HG03378 (cell line): ENCODE data around the gene ISOC2.

Source experiments
- ATAC-seq: cut with Tn5 transposase; IDR thresholded peaks from one replicate; pipeline ENCODE4 v1.9.1; 2021; ENCODE audit warnings: mild to moderate bottlenecking, moderate library complexity; ENCODE audit not compliant: unreplicated experiment

ISOC2 gene

GRCh38 chr19:55490478-55491432 is 29.3 kb upstream of the ISOC2 start:
- ATAC-seq, result no peak

GRCh38 chr19:55489711-55490477 is 28.5 kb upstream of the ISOC2 start:
- no peak for ATAC-seq

GRCh38 chr19:55488986-55489710 is 27.7 kb upstream of the ISOC2 start:
- ATAC-seq, result no peak

DNA sequence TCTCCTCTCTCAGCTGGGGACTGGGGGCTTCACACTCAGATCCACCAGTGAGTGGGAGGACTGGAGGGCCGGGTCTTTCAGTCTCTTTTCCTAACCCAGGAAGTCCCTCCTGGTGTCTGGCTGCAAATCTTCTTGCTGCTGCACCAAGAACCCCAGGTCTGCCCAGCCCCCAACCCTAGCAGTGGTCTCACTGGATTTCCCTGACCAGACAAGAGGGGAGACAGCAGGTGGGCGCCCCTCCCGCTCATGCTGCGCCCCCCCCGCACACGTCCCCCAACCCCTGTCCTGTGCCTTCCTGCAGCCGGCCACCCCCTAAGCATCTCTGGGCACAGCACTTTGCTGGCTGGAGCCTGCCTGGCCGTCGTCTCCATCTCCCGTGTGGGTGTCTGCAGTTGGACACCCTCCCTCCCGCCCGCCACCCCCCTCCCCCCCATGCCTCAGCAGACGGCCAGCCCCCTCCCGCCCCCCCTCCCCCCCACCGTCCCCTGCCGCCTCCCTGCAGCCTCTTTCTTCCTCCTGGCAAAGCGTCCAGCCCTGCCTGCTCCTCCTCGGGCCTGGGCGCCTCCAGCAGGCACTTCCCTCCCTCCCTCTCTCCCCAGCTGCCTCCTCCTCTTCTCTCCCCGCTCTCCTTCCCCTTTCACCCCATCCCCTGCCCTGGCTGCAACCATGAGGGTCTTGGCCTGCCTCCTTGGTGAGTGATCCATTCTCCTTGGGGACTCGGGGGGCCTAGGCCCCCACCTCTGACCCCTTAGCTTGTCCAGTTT is 26.7 kb upstream of the ISOC2 start, which contains the start of gene SSC5D:
SSC5D (plus strand) TSS at position 513 of the 764 bp plus-strand sequence; CDS start at position 667, 154 bp downstream.
- ATAC-seq, result no peak

GRCh38 chr19:55486971-55487923 is 25.8 kb upstream of the ISOC2 start:
- no peak for ATAC-seq

DNA sequence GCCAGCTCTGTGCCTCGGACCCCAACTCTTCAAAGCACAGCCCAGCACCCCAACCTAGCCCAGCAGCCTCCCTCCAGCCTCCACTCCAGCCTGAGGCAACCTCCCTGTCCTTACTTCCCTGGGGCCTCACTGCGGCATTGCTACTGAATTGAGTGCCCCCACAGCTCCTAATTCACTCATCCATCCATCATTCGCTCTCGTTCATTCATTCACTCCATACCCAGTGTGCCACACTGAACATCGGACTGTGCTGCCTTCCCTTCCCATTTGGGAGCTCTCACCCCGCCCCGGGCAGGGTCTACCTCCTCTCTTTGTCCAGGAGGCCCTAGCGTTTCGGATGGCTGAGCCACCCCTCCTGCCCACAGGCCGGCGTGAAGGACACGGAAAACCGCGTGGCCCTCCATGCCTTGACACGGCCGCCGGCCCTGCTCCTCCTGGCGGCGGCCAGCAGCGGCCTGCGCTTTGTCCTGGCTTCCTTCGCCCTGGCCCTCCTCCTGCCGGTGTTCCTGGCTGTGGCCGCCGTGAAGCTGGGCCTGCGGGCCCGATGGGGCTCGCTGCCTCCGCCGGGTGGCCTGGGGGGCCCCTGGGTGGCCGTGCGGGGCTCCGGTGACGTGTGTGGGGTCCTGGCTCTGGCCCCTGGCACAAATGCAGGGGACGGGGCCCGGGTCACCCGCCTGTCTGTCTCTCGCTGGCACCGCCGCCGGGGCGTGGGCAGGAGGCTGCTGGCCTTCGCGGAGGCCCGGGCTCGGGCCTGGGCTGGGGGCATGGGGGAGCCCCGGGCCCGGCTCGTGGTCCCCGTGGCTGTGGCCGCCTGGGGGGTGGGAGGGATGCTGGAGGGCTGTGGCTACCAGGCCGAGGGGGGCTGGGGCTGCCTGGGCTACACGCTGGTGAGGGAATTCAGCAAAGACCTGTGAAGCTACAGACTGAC is 24.9 kb upstream of the ISOC2 start:
- no peak for ATAC-seq

DNA sequence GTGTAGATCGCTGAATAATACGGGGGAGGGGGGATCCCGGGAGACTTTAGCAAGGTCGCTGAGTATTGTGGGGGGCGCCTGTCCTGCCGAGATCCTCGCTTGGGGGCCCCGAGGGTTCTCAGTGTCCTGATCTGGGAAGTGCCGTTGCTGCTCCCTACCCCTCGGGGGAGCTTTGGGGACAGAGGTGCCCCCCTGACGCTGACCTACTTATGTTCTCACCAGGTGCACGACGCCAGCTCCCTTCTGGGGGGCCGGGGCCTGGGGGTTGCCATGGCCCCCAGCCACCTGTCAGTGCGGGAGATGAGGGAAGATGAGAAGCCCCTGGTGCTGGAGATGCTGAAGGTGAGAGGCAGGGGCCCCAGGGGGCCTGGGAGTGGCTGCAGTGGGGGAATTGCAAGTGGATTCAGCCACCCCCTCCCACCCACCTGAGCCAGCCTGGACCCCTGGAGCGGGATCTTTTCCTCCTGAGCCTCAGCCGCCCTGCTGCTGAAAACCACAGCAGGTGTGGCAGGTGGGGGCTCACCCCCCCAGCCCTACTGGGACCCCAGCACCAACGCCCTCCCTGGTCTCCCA is 24.1 kb upstream of the ISOC2 start:
- ATAC-seq, result no peak

GRCh38 chr19:55484593-55485438 is 23.4 kb upstream of the ISOC2 start, which contains the start of gene NAT14:
NAT14 (plus strand) TSS chr19:55485188; CDS start chr19:55485709, 521 bp downstream.
- ATAC-seq, result no peak

DNA sequence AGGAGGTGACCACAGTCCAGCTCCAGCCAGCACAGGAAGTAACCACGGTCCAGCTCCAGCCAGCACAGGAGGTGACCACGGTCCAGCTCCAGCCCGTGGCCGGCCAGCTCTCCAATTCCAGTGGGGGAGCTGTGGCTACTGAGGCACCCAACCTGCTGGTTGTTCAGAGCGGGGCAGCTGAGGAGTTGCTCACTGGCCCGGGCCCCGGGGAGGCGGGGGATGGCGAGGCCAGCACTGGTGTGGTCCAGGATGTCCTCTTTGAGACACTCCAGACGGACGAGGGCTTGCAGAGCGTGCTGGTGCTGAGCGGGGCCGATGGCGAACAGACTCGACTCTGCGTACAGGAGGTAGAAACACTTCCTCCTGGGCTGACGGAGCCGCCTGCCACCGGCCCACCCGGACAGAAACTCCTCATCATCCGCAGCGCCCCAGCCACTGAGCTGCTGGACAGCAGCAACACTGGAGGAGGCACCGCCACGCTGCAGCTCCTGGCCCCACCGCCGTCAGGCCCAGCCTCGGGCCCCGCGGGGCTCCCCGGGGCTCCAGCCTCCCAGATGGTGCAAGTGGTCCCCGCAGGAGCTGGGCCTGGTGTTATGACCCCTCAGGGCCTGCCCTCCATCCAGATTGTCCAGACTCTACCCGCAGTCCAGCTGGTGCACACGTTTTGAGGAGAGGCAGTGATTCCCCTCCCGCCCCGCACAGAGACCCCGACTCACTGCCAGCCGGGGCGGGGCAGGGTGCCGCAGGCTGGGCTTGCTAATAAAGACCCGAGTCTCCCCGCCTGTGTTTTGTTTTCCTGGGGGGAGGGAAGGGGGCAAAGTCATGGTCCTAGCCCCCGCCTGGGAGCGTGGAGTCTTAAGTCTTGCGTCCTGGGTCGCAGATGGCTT is 22.5 kb upstream of the ISOC2 start:
- no peak for ATAC-seq

DNA sequence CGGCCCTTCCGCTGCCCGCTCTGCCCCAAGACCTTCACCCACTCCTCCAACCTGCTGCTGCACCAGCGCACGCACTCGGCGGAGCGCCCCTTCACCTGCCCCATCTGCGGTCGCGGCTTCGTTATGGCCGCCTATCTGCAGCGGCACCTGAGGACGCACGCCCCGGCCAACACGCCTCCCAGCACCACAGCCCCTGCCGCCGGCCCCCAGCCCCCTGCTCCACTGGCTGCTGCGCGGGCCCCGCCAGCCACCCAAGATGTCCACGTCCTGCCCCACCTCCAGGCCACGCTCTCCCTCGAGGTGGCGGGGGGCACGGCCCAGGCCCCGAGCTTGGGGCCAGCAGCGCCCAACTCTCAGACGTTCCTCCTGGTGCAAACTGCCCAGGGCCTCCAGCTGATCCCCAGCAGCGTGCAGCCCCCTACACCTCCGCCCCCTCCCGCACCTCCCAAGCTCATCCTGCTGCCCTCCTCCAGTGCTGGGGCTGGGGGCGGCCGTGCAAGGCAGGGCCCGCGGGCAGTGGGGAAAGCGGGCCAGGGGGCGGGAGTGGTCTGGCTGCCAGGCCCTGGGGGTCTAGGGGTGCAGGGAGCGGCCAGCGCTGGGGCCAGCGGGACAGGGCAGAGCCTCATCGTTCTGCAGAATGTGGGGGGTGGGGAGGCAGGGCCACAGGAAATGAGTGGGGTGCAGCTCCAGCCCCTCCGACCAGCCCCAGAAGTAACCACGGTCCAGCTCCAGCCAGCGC is 21.7 kb upstream of the ISOC2 start:
- no peak for ATAC-seq

DNA sequence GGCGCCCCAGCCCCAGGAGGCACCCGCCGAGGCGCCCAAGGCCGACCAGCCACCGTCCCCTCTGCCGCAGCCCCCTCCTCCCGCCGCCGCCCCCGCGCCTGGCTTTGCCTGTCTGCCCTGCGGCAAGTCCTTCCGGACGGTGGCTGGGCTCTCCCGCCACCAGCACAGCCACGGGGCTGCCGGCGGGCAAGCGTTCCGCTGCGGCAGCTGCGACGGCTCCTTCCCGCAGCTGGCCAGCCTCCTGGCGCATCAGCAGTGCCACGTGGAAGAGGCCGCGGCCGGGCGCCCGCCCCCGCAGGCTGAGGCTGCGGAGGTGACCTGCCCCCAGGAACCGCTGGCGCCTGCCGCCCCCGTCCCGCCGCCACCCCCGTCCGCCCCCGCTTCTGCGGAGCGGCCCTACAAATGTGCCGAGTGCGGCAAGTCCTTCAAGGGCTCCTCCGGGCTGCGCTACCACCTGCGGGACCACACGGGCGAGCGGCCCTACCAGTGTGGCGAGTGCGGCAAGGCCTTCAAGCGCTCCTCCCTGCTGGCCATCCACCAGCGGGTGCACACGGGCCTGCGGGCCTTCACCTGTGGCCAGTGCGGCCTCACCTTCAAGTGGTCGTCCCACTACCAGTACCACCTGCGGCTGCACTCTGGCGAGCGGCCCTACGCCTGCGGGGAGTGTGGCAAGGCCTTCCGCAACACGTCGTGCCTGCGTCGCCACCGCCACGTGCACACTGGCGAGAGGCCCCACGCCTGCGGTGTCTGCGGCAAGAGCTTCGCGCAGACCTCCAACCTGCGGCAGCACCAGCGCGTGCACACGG is 20.9 kb upstream of the ISOC2 start:
- ATAC-seq, result no peak

DNA sequence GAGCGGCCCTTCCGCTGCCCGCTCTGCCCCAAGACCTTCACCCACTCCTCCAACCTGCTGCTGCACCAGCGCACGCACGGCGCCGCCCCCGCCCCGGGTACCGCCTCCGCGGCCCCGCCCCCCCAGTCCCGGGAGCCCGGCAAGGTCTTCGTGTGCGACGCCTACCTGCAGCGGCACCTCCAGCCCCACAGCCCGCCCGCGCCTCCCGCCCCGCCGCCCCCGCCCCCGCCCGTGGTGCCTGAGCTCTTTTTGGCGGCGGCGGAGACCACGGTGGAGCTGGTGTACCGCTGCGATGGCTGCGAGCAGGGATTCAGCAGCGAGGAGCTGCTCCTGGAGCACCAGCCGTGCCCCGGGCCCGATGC is 20.3 kb upstream of the ISOC2 start:
- no peak for ATAC-seq

DNA sequence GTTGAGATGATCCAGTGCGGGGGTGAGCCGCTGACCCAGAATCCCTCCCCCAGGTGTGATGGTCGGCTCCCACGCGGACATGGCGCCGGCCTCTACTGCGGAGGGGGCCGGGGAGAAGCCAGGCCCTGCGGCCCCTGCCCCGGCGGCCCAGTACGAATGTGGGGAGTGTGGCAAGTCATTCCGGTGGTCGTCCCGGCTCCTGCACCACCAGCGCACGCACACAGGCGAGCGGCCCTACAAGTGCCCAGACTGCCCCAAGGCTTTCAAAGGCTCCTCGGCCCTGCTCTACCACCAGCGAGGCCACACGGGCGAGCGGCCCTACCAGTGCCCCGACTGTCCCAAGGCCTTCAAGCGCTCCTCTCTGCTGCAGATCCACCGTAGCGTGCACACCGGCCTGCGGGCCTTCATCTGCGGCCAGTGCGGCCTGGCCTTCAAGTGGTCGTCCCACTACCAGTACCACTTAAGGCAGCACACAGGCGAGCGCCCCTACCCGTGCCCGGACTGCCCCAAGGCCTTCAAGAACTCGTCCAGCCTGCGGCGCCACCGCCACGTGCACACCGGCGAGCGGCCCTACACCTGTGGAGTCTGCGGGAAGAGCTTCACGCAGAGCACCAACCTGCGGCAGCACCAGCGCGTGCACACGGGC is 19.8 kb upstream of the ISOC2 start:
- no peak for ATAC-seq
